ENCODE data around the gene CYB561.
"Not testable (repeated sequence)": the region's sequence is repeated elsewhere in the genome, so short reads cannot be mapped to it uniquely, and the experiment has no call there.

CYB561 gene

DNA sequence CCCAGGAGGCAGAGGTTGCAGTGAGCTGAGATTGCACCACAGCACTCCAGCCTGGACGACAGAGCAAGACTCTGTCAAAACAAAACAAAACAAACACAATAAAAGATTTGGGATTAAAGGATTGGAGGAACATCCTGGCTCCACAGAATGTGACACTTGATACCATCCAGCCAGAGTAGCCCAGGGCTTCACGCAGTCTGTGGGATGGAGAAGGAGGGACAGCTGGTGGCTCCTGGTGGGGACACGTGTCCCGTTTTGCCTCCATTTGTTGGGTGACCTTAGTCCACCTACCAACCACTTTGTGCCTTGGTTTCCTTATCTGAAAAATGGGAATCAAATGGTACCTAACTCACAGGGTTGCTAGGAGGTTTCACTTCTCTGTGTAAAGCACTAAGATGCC lies 12.4 kb upstream of the CYB561 start:
- TF ChIP-seq, protein P1, sequence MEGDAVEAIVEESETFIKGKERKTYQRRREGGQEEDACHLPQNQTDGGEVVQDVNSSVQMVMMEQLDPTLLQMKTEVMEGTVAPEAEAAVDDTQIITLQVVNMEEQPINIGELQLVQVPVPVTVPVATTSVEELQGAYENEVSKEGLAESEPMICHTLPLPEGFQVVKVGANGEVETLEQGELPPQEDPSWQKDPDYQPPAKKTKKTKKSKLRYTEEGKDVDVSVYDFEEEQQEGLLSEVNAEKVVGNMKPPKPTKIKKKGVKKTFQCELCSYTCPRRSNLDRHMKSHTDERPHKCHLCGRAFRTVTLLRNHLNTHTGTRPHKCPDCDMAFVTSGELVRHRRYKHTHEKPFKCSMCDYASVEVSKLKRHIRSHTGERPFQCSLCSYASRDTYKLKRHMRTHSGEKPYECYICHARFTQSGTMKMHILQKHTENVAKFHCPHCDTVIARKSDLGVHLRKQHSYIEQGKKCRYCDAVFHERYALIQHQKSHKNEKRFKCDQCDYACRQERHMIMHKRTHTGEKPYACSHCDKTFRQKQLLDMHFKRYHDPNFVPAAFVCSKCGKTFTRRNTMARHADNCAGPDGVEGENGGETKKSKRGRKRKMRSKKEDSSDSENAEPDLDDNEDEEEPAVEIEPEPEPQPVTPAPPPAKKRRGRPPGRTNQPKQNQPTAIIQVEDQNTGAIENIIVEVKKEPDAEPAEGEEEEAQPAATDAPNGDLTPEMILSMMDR (IDR thresholded peaks at IDR 0.05), result no peak
- no peak overlapping the region for H3K27ac ChIP-seq
- no peak overlapping the region for H3K4me3 ChIP-seq
- no peak for DNase-seq (ENCODE audit: low spot score)

DNA sequence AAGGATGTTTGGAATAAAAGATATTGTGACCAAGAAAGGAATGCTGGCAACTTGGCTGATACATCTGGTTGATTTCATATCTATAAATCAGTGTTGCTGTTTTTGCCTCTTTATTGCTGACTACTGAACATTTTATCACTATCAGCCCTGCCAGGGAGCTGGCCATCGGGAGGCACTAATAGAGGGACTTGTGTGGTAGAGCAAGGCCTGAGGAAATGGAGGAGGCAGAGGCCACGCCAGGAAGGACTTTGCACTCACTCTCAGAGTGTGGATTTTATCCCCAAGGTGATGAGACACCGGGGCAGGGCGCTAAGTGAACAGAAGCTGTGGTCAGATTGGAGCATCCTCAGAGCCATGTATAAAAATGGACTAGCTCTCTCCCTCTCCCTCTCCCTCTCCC lies 9.3 kb upstream of the CYB561 start:
- TF ChIP-seq, protein P1 (IDR thresholded peaks at IDR 0.05), result no peak
- H3K27ac ChIP-seq, result no peak overlapping the region
- DNase-seq (ENCODE audit: low spot score), result no peak
- H3K4me3 ChIP-seq, result no peak overlapping the region

DNA sequence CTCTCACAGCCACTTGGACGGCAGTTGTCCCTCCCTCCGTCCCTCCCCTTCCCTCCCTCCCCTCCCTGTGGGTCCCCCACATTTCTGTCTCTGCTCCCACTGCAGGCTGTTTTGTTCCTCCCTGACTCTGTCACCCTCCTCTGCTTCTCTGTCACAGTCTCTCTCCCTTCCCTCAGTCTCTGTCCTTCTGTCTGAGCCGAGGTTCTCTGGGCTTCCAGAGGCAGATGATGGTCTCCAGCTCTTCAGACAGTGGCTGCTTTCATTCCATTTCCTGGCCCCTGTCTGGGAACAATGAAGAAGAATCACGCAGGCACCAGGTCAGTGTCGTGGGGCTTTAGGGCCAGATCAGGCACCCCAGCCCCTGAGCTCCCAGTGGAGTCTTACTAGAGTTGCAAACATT lies 8.8 kb upstream of the CYB561 start:
- TF ChIP-seq, protein P1 (IDR thresholded peaks at IDR 0.05), result no peak
- no peak overlapping the region for H3K27ac ChIP-seq
- H3K4me3 ChIP-seq, result no peak overlapping the region
- no peak for DNase-seq (ENCODE audit: low spot score)

DNA sequence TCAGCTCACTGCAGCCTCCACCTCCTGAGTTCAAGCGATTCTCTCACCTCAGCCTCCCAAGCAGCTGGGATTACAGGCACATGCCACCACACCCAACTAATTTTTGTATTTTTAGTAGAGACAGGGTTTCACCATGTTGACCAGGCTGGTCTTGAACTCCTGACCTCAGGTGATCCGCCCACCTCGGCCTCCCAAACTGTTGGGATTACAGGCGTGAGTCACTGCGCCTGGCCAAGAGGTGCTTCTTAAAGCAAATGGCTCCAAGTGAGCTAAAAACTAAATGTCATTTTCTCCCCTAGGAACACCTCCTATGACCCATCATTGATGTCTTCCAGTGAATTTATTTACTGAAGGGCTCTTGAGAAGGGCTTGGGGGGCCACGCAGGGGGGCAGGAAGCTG lies 8.3 kb upstream of the CYB561 start:
- DNase-seq (ENCODE audit: low spot score); H3K27ac ChIP-seq; H3K4me3 ChIP-seq: not testable (repeated sequence)

DNA sequence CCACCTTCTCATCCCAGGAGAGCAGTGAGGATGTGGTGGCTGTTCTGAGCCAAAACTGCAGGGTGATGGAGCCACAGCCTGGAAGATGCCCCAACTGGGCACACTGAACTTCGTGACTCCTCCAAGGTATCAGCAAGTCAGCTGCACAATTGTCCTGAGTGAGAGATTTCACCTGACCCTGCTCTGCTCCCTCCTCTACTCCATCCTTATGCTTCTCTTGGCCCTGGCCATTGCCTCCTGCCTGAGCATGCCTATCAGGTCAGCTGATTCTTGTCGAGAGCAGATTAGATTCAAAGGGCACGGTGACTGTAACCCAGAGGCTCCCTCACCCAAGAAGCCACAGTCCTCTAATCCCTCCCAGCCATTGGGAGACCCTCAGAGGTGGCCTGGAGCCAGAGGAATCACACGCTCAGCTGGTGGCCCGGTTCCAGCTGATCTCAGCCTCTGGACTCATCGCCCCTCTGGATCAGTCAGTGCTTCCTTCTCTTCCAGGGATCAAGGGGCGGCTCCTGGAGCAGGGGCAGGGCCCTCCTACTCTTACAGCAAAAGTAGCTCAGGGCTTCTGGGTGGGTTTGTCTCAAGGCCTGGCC lies 7.0 kb upstream of the CYB561 start:
- TF ChIP-seq, protein P1 (IDR thresholded peaks at IDR 0.05), result no peak
- no peak for DNase-seq (ENCODE audit: low spot score)
- Histone ChIP-seq H3K27ac (no peak overlapping the region), H3K4me3 (no peak overlapping the region)

DNA sequence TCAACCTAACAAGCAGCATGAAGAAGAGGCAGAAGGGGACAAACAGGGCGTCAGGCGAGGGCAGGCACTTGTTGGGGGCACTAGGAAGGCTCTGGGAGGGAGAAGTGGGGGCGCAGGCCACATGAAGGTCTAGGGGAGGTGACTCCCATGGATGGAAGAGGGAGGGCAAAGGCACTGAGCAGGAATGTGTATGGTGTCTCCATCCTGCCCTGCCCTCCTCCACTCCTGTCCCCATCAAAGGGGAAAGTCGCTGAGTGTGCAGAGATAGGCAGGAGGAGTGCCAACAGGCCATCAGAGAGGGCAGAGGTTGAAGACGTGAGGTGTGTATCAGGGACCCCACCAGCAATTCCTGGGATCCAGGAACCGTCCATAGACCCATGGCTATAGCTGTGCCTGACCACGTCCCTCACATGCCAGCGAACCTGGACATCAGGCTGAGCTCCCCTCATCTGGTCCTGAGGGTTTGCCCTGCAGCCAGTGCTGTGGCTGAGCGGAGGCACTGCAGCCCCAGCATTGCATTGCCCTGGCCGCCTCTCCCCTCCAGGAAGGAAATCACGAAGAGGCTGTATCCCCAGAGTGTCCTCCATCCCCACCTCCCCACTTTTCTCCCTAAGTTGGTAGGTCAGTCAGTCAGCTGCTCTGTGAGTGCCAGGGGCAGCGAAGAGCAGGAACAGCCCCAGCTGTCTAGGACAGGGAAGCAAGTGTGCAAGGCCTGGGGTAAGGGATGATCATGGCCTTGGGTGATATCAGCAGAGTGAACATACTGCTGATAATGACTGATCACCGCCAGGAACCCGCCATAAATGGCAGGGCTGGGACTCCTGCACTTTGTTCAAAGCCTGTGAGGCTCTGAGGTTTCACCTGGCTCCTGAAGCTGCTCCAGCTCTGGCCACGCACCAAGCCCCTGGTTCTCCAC lies 6.2 kb upstream of the CYB561 start:
- Histone ChIP-seq H3K4me3 (no peak overlapping the region), H3K27ac (no peak overlapping the region)
- TF ChIP-seq, protein P1 (IDR thresholded peaks at IDR 0.05), result no peak
- DNase-seq (ENCODE audit: low spot score), result no peak

DNA sequence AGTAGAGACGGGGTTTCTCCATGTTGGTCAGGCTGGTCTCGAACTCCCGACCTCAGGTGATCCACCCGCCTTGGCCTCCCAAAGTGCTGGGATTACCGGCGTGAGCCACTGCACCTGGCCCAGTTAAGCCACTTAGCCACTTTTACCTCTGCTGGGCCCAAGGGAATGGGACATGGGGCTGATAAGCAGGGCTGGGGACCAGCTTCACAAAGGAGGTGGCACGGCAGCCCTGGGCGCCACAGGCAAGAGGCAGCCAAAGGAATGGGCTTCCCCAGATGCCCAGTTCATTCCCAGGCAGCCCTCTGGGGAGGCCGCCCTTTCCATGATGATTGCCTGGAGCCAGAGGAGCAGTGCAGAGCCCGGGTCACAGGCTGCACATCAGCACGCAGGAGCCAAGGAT lies 5.0 kb upstream of the CYB561 start:
- DNase-seq (ENCODE audit: low spot score), result no peak
- Histone ChIP-seq H3K27ac (no peak overlapping the region), H3K4me3 (no peak overlapping the region)
- TF ChIP-seq, protein P1 (IDR thresholded peaks at IDR 0.05), result no peak

Data from coronary artery (tissue), 2 donors.